HG02571 (cell line): ENCODE results near the gene DGCR6.
"Not testable (repeated sequence)": the region's sequence is repeated elsewhere in the genome, so short reads cannot be mapped to it uniquely, and the experiment has no call there.

Source experiments
- ATAC-seq: cut with Tn5 transposase; IDR thresholded peaks from one replicate; pipeline ENCODE4 v1.9.1; 2021; ENCODE audit warnings: mild to moderate bottlenecking, moderate library complexity; ENCODE audit not compliant: unreplicated experiment

The DGCR6 gene

GRCh38 chr22:18959741-18960140, 53.6 kb downstream of the DGCR6 start:
- not testable (repeated sequence) for ATAC-seq

GRCh38 chr22:18960166-18960820, 54.2 kb downstream of the DGCR6 start:
- ATAC-seq, result not testable (repeated sequence)

GRCh38 chr22:18961201-18961600, 55.1 kb downstream of the DGCR6 start:
- ATAC-seq, result not testable (repeated sequence)
